CD14-positive monocyte (primary cell): ENCODE data around the gene SPRED2. TPM values are rescaled to one million over a fixed set of nuclear protein-coding genes. Genes with fewer than 3 reads are reported as not detected.

Source experiments
- DNase-seq, 3 donors: peaks; one replicate each; pipeline ENCODE4 v3.0.0-alpha.2; 2011 to 2022
- H2AFZ ChIP-seq: 2 replicates; pipeline ENCODE4 v1.6.0; 2012; ENCODE audit warnings: mild to moderate bottlenecking, low read depth, low read length, inconsistent platforms; ENCODE audit not compliant: insufficient read depth, poor library complexity, severe bottlenecking
- H3K27ac ChIP-seq, 2 donors: 1 replicate in 1 of 2; 2 replicates in 1 of 2; pipeline ENCODE4 v1.5.1; 2012 to 2013; ENCODE audit warnings: low read length in 2 of 2, control low read depth in 1 of 2, inconsistent platforms in 1 of 2, low read depth in 1 of 2, mild to moderate bottlenecking in 1 of 2
- H3K27me3 ChIP-seq, 2 donors: one replicate each; pipeline versions ENCODE4 v1.6.0 to v1.6.1; 2011 to 2013; ENCODE audit warnings: low read length in 2 of 2; ENCODE audit not compliant: control insufficient read depth in 2 of 2, insufficient read depth in 2 of 2
- H3K36me3 ChIP-seq, 2 donors: replicated peaks in 1 of 2; 1 replicate in 1 of 2; 2 replicates in 1 of 2; pipeline versions ENCODE4 v1.5.1 to v1.6.1; 2012 to 2013; ENCODE audit warnings: low read length in 2 of 2, control low read depth in 1 of 2, inconsistent platforms in 1 of 2, mild to moderate bottlenecking in 1 of 2; ENCODE audit not compliant: insufficient read depth in 2 of 2, control insufficient read depth in 1 of 2
- H3K4me1 ChIP-seq, 2 donors: 1 replicate in 1 of 2; 2 replicates in 1 of 2; pipeline versions ENCODE4 v1.5.1 to v1.6.1; 2012 to 2013; ENCODE audit warnings: low read length in 2 of 2, control low read depth in 1 of 2, inconsistent platforms in 1 of 2, mild to moderate bottlenecking in 1 of 2, moderate library complexity in 1 of 2; ENCODE audit not compliant: insufficient read depth in 2 of 2, control insufficient read depth in 1 of 2
- H3K4me2 ChIP-seq: replicated peaks from 2 replicates; pipeline ENCODE3; 2012; ENCODE audit warnings: low read length, moderate library complexity, mild to moderate bottlenecking; ENCODE audit not compliant: poor library complexity, severe bottlenecking; ENCODE audit errors: extremely low read depth
- H3K4me3 ChIP-seq, 3 experiments: fragments of 200-600 bp in 1 of 3; sonication (generic) in 1 of 3; replicated peaks in 1 of 3; 1 replicate in 2 of 3; 2 replicates in 1 of 3; pipeline ENCODE4 v1.5.1; 2011 to 2013; ENCODE audit warnings: low read length in 3 of 3, mild to moderate bottlenecking in 3 of 3, control low read depth in 2 of 3, low read depth in 2 of 3, inconsistent platforms in 1 of 3, moderate library complexity in 1 of 3
- H3K79me2 ChIP-seq: 2 replicates; pipeline ENCODE4 v1.6.0; 2012; ENCODE audit warnings: mild to moderate bottlenecking, control low read depth, inconsistent platforms, low read length, moderate library complexity; ENCODE audit not compliant: insufficient read depth
- H3K9ac ChIP-seq: 2 replicates; pipeline ENCODE4 v1.6.0; 2017; ENCODE audit warnings: low read length, mild to moderate bottlenecking; ENCODE audit not compliant: insufficient read depth, poor library complexity, severe bottlenecking
- H3K9me3 ChIP-seq, 2 donors: replicated peaks in 1 of 2; 1 replicate in 1 of 2; 2 replicates in 1 of 2; pipeline versions ENCODE4 v1.5.1 to v1.6.1; 2012 to 2013; ENCODE audit warnings: low read length in 2 of 2, control low read depth in 1 of 2; ENCODE audit not compliant: control insufficient read depth in 1 of 2, insufficient read depth in 1 of 2
- H4K20me1 ChIP-seq: 2 replicates; pipeline ENCODE4 v1.6.0; 2012; ENCODE audit warnings: mild to moderate bottlenecking, low read length, control low read depth, moderate library complexity; ENCODE audit not compliant: insufficient read depth
- H3K27ac Mint-ChIP-seq, 7 donors: one replicate each; pipeline ENCODE4 v1.8.0; 2020; ENCODE audit warnings: mild to moderate bottlenecking in 7 of 7, mixed read lengths in 7 of 7, moderate library complexity in 6 of 7, inconsistent platforms in 2 of 7
- H3K27me3 Mint-ChIP-seq, 3 donors: one replicate each; pipeline ENCODE4 v1.8.0; 2021 to 2022; ENCODE audit warnings: low read depth in 3 of 3, mild to moderate bottlenecking in 3 of 3, mixed read lengths in 3 of 3, moderate library complexity in 3 of 3, inconsistent platforms in 1 of 3
- H3K36me3 Mint-ChIP-seq, 2 donors: one replicate each; pipeline ENCODE4 v1.8.0; 2020; ENCODE audit warnings: mixed read lengths in 2 of 2, inconsistent platforms in 1 of 2, mild to moderate bottlenecking in 1 of 2
- H3K4me1 Mint-ChIP-seq: one replicate; pipeline ENCODE4 v1.8.0; 2020; ENCODE audit warnings: mild to moderate bottlenecking, mixed read lengths
- H3K4me3 Mint-ChIP-seq, 2 donors: one replicate each; pipeline ENCODE4 v1.8.0; 2020; ENCODE audit warnings: mild to moderate bottlenecking in 2 of 2, mixed read lengths in 2 of 2, moderate library complexity in 1 of 2
- H3K9me3 Mint-ChIP-seq, 7 donors: one replicate each; pipeline ENCODE4 v1.8.0; 2020 to 2022; ENCODE audit warnings: mixed read lengths in 7 of 7, mild to moderate bottlenecking in 6 of 7, moderate library complexity in 6 of 7, inconsistent platforms in 2 of 7
- WGBS: methylation state at CpG from one replicate; pipeline ENCODE4 v1.1.5; 2013; ENCODE audit warnings: missing lambda C conversion rate; ENCODE audit not compliant: insufficient coverage; 5-methylcytosine and 5-hydroxymethylcytosine counted together
- intact Hi-C, 2 donors: fragments of 100-400 bp; cut with micrococcal nuclease; formaldehyde crosslinking; loops; one replicate each; pipeline versions ENCODE4 v1.15.0 to v1.15.1; 2023
- polyA plus RNA-seq, 3 donors: library from polyadenylated mRNA; depleted of rRNA in 1 of 3; unstranded in 2 of 3; stranded (reverse) in 1 of 3; fragments of 300-500 nt in 2 of 3; fragments of >200 nt in 1 of 3; fragmentation: Illumina TruSeq in 2 of 3; gene quantifications; 1 replicate in 2 of 3; 2 replicates in 1 of 3; pipeline ENCODE4 v1.2.3, GENCODE V29; 2012 to 2021
- TF ChIP-seq, protein P1 (sequence below): fragments of 200-600 bp; IDR thresholded peaks from one replicate; pipeline ENCODE4 v1.8.0; 2022; ENCODE audit warnings: antibody characterized with exemption, mild to moderate bottlenecking

The SPRED2 gene
- polyA plus RNA-seq, 3 donors: 0.20 to 2.0 (median 0.33) TPM

DNA sequence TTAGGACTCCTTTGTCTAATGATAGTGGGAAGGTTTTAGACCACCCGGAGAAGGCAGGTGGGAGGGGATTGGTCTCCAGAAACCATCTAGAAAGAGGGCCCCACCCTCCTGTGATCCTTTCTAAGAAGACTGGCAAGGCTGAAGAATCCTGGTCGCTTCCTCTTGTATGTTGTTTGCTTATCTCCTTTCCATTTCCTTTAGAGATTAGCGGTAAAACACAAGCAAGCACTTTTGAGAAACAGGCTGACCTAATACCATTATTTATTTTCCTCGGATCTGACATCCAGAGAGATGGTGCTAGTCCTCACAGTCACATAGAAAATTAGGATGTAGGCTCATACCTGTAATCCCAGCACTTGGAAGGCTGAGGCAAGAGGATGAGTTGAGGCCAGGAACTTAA lies 45.2 kb upstream of the SPRED2 start:
- Histone ChIP-seq H3K4me3 (no peak overlapping the region), H3K27me3 (no peaks in the 10 kb centered on the region), H3K4me2 (no peak overlapping the region), H4K20me1 (no peaks in the 10 kb centered on the region), H3K27ac (no peak overlapping the region), H3K9me3 (peaks cover 0 to 9% of the 10 kb centered on the region in 2 donors), H3K79me2 (no peaks in the 10 kb centered on the region), H3K4me1 (no peaks in the 10 kb centered on the region), H3K9ac (no peak overlapping the region), H3K36me3 (no peaks in the 10 kb centered on the region), H2AFZ (no peak overlapping the region)
- H3K4me1 Mint-ChIP-seq: peaks cover 5% of the 10 kb centered on the region
- H3K27me3 Mint-ChIP-seq: peaks cover 3 to 5% (median 4%) of the 10 kb centered on the region in 3 donors
- no peak overlapping the region for H3K4me3 Mint-ChIP-seq
- TF ChIP-seq, protein P1, sequence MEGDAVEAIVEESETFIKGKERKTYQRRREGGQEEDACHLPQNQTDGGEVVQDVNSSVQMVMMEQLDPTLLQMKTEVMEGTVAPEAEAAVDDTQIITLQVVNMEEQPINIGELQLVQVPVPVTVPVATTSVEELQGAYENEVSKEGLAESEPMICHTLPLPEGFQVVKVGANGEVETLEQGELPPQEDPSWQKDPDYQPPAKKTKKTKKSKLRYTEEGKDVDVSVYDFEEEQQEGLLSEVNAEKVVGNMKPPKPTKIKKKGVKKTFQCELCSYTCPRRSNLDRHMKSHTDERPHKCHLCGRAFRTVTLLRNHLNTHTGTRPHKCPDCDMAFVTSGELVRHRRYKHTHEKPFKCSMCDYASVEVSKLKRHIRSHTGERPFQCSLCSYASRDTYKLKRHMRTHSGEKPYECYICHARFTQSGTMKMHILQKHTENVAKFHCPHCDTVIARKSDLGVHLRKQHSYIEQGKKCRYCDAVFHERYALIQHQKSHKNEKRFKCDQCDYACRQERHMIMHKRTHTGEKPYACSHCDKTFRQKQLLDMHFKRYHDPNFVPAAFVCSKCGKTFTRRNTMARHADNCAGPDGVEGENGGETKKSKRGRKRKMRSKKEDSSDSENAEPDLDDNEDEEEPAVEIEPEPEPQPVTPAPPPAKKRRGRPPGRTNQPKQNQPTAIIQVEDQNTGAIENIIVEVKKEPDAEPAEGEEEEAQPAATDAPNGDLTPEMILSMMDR: no peak
- no peak for DNase-seq
- no peak overlapping the region for H3K27ac Mint-ChIP-seq
- intact Hi-C loops: no loop called here
- H3K9me3 Mint-ChIP-seq: peaks cover 9 to 25% (median 16%) of the 10 kb centered on the region in 7 donors
- H3K36me3 Mint-ChIP-seq: no peaks in the 10 kb centered on the region
- WGBS: no CpG with 5 or more reads among the region's 4 CpGs

- no peaks in the 10 kb centered on the region for H3K36me3 ChIP-seq
- intact Hi-C loops: no loop called here
- 98% methylated on average over 7 of the region's 9 CpGs for WGBS
- Mint-ChIP-seq H3K36me3 (no peaks in the 10 kb centered on the region), H3K27me3 (peaks cover 3 to 5% (median 5%) of the 10 kb centered on the region in 3 donors), H3K4me3 (no peak overlapping the region), H3K9me3 (peaks cover 9 to 25% (median 16%) of the 10 kb centered on the region in 7 donors), H3K4me1 (peaks cover 4% of the 10 kb centered on the region), H3K27ac (no peak overlapping the region)
- no peak overlapping the region for H3K9ac ChIP-seq
- no peak overlapping the region for H3K4me3 ChIP-seq
- no peak overlapping the region for H2AFZ ChIP-seq
- H3K4me2 ChIP-seq: no peak overlapping the region
- DNase-seq: no peak
- peaks cover 0 to 9% of the 10 kb centered on the region in 2 donors for H3K9me3 ChIP-seq
- no peak overlapping the region for H3K27ac ChIP-seq
- TF ChIP-seq, protein P1: no peak
- H4K20me1 ChIP-seq: no peaks in the 10 kb centered on the region
- no peaks in the 10 kb centered on the region for H3K79me2 ChIP-seq
- H3K4me1 ChIP-seq: no peaks in the 10 kb centered on the region
- no peaks in the 10 kb centered on the region for H3K27me3 ChIP-seq
These were observed 44.4 kb upstream of the SPRED2 start for GRCh38 chr2:65476778-65477177.
